Measurements from ENCODE around the gene TRPM3.

The TRPM3 gene

GRCh38 chr9:70881333-70881732 is 240.1 kb downstream of the TRPM3 start:
- DNase-seq, result no peak

DNA sequence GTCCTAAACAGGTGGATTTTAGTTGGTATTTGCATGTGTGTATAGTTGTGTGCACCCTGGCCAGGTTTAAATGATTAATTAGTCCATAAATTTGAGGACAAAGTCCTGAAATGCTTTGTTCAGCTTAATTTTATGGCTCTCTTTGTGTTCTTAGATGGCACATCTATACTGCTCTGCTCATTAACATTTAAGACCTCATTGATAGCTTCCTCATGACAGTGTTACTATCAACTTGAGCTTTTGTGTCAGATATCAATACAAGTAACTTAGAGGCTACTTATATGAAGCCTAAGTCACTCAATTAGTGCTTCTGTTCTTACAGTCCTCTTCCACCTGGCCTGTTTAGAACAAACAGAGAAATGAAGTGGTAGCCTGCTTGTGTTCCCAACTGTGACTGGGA is 240.9 kb downstream of the TRPM3 start:
- DNase-seq, result no peak

- DNase-seq, result no peak
Measured at GRCh38 chr9:70878576-70878975, 242.8 kb downstream of the TRPM3 start.

DNA sequence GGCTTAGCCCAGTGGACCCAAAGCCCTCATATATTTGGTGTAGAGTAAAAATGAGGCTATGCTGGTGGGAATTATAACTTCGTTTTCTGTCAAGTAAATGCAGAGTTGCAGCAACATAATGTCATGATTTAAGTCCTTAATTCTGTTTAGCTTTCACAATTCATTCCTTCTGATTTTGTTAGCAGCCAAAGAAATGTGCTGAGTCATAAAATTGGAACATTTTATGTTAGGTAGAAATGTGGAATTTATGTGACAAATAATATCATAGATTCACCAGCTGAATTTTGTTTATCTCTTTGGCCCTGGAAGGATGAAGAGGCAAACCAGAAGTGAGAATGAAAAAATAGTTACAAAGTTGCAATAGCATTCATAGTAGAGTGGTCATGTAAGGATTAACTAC is 247.0 kb downstream of the TRPM3 start:
- DNase-seq, result peak; percentile 9

DNA sequence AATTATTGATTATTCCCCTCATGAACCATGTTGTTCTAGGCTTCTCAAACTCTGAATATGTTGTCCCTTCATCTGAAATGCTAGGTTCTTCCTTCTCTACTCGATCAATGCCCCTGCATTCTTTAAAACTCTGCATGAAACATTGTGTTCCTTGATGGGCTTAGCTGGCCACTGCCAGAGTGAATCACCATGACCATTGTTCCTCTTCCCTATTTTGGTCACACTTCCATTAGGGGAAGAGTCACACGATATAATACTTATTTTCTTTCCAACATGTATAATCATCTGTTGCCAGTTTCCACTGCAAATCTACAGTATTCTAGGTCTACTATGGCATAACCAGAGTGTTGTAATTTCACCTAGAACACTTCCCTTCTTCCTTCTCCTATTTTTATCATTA is 247.9 kb downstream of the TRPM3 start:
- no peak for DNase-seq

DNA sequence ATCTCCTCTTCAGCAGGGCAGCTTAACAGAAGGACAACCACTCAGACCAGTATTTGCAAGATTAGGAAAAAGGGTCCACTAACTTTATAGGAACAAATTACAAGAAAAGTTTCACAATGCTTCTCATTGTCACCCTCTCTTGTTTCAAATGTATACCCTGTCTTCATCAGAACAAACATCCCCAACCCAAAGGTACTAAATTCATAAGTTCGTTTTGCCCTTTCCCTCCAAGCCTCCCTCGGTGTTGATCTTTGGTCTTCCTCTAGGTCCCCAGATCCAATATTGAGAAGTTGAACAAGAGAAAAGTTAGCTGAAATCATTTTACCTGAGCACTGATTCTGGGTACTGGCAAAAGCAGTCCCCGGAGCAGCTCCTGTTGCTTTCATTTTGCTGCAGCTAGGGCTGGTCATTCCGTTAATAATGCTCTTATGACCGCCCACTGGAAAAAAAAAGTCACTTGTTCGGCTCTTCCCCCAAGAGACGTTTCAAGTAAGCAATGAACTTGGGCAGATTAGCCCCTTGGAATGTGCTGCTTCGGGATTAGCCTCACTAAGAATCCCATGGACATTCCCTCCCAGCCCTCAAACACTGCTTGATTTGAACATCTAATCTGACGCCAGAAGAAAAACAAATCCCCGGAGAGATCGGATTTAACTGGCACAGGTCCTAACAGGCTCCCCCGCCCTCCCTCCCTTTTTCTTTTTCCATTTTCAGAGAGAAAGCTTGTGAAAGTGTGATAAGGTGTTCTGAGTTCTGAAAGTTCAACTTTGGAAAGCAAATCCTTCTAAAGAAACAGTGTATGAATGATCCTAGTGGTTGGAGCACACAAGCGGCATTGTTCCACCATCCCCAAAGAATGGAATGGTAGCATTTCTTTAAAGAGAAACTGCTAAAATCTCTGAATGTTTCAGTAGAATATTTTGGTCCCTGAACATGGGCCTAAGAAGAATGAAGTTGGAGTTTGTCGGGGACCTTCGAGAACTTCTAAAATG is 252.5 kb downstream of the TRPM3 start:
- no peak for DNase-seq

DNA sequence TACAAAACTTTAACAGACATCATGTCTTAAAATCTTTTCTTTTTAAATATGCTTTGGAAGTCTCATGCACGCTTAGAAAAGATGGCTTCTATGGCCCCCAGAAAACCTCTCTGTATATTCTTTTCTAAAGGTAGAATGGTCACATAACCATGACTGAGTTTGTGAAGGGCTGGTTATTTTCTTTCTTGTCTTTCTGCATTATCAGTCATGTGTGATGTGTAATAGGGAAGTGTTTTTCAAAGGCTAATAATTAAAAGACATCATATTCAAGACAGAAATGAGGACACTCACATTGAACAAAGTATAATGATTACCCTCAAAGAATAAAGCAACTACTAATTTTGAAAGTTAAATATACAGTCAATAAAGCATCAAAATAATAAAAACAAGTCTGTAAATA is 253.4 kb downstream of the TRPM3 start:
- no peak for DNase-seq

GRCh38 chr9:70865471-70865870 is 255.9 kb downstream of the TRPM3 start:
- no peak for DNase-seq

DNA sequence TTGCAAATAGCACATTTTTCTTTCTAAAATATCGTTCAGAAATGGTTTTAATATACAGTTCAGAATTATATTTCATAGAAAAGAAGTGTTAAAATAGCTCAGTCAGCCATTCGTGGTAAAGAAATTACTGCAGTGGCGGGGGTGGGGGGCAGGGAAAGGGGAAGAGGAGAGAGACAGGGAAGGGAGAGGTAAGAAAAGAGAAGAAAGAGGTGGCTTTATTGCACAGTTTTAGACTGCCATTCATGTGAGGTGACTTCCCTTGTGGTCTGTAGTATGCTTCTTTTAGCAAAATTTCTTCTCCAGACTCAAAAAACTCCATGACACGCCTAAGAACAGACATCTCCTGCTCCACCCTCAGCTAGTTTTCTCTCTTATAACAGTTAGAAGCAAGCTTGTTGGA is 259.6 kb downstream of the TRPM3 start:
- DNase-seq, result no peak

DNA sequence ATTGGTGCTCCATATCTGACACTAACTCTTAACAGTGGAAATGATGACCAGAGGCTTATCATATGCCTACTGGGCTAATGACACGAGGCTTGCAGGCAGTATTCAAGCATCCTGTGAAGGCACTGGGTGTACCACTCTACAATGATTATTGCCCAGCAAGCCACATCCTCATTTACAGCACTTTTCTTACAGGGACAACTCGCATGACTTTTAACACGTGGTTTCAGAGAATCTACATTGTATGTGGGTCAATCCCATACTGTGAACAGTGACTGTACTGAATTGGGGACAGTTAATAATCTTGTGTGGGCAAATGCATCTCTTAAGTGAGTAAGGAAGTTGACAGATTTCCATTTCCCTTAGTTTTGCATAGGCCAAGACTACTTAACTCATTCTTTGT is 260.0 kb downstream of the TRPM3 start:
- DNase-seq, result no peak

DNA sequence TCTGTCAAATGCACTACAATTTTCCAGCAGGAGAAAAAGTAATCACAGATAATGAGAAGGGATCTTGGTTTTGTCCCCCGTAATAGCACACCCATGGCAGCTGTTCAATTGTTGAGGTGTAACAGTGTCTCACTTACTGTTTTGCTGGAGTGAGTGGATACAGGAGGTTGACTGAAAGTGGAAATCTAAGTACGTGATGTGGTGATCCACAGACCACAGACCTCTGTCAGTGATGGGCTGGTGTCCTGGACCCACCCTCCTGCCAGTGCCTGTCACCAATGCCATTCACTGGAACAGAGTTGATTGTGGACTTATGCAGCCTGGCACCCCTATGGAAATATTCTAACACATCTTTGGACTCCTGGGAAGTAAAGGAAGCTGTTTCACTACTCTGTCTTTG is 261.7 kb downstream of the TRPM3 start:
- DNase-seq, result no peak

DNA sequence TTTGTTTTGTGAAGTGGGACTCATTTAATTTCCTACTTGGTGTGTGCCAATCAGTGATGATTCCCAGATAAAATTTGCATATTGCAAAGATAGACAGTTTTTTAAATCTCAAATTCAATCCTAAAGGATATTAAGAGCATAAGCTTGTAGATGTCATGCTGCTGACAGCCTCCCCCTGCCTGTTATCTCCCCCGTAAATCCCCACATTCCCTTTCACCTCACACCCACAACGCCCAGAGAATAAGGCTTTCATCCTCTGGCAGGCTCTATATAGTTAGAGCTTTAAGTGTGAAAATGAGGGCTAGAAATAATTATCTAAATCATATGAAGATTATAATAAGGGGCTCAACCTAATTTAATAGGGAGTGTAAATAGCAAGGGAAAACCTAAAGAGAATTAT is 265.0 kb downstream of the TRPM3 start:
- DNase-seq, result no peak

GRCh38 chr9:70852711-70853240 is 268.6 kb downstream of the TRPM3 start:
- no peak for DNase-seq

GRCh38 chr9:70840266-70840665 is 281.2 kb downstream of the TRPM3 start:
- no peak for DNase-seq

GRCh38 chr9:70835323-70835722 is 286.1 kb downstream of the TRPM3 start:
- no peak for DNase-seq

GRCh38 chr9:70832492-70832891 is 288.9 kb downstream of the TRPM3 start:
- peak; percentile 9 for DNase-seq

DNA sequence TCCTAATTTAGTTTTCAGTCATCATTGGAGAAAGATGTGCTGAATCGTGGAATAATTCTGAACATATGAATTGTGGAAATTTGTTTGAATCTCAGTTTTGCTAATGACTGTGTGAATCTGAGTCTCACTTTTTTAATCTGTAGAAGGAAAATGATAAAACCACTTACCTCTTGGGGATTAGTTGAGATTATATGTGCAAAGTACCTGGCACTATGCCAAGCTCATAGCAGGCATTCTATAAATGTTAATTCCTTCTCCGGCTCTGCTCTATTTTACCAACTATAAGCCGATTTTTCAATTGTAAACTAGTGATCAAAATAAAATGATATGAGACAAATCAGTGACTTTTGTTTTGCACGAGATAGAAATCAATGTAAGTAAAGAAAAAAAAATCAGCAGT is 290.8 kb downstream of the TRPM3 start:
- DNase-seq, result no peak

- no peak for DNase-seq
Measured at GRCh38 chr9:70829591-70830265, 291.7 kb downstream of the TRPM3 start.

DNA sequence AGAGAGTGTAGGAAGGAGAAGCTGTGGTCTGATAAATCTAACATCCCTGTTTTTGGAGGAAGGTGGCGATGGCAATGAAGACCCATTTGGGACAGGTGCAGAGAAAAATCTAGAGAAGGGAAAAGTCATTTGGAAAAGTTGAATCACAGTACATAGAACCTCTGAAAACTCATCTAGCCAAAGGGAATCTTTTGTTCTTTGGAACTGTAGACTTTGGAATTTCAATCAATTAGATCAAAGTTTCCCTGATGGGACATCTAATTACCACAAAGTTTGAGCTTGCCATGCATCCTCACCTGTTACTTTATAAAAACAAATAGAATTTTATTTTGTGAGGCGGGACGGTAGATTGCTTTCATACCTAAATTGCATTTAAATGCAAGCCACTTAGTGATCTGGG is 294.9 kb downstream of the TRPM3 start:
- DNase-seq, result no peak

DNA sequence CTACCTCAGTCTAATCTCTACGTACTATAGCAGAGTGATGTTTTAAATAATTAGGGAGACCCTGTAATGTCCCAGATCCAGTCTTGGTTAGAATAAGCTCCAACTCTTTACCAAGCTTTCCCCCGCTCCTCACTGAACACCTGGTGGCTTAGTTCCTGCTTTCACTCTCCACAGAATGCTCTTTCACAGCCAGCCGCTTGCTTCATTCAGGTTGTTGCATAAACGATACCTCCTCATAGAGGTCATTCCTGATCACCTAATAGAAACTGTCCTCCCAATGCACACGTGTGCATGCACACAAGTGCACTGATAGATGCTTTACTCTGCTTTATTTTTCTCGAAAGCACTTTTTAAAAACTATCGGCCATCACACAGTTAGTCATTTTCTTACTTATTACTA is 298.1 kb downstream of the TRPM3 start:
- no peak for DNase-seq

DNA sequence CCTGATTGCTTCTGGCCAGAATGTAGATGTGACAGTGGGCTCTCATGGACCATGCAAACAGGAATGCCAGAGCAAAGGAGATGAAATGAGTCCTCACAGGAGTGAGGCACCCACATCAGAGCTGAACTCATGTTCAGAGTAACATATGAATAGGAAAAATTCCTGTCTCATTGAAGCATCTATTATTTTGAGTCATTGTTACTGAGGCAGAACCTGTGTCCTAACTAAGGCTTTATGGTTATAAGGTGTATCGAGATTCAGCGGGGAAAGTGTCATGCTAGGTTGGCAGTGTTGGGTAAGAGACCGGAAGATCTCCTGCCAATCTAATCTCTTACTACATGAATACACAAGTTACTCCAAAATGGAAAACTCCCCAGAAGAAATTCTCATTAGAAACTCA is 304.1 kb downstream of the TRPM3 start:
- no peak for DNase-seq

GRCh38 chr9:70816891-70817290 is 304.5 kb downstream of the TRPM3 start:
- no peak for DNase-seq

- no peak for DNase-seq
Measured at GRCh38 chr9:70816316-70816715, 305.1 kb downstream of the TRPM3 start.

DNA sequence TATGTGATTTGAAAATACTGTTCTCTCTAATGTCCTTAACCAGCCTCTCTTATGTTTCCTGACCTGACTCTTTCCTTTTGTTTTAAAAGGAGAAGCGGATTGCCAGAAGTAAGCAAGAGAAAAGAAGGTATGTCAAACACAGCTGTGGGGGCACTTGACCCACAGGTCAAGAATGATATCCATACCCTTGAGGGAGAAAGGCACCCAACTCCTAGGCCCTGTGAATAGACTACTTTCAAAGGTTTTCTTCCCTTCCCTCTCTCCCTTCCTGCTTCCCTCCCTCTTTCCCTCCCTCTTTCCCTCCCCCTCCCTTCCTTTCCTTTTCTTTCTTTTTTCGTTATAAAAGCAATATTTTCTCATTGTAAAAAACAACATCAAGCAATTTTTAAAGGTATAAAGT is 306.8 kb downstream of the TRPM3 start:
- DNase-seq, result no peak
